OCI-LY1 (cell line): Measurements from ENCODE around the gene ANKRD33.

Experiments used
- H2AFZ ChIP-seq: fragments of 200-600 bp; sonication (generic), shearing (Covaris generic); 2 replicates; pipeline ENCODE4 v1.6.0; 2014; ENCODE audit warnings: antibody characterized with exemption, mild to moderate bottlenecking, low read length
- H3F3A ChIP-seq: fragments of 200-600 bp; sonication (generic), shearing (Covaris generic); 2 replicates; pipeline ENCODE4 v1.6.0; 2014; ENCODE audit warnings: mild to moderate bottlenecking, antibody characterized with exemption, low read length, moderate library complexity; ENCODE audit not compliant: insufficient read depth
- H3K27ac ChIP-seq: fragments of 200-600 bp; sonication (generic); 2 replicates; pipeline ENCODE4 v1.5.1; 2014; ENCODE audit warnings: low read length, mixed run types, mild to moderate bottlenecking, low read depth; ENCODE audit not compliant: poor library complexity, severe bottlenecking
- H3K27me3 ChIP-seq: fragments of 200-600 bp; sonication (generic); 2 replicates; pipeline ENCODE4 v1.6.0; 2014; ENCODE audit warnings: antibody characterized with exemption, mild to moderate bottlenecking, low read length, moderate library complexity; ENCODE audit not compliant: insufficient read depth
- H3K36me3 ChIP-seq: fragments of 200-600 bp; sonication (generic); 2 replicates; pipeline ENCODE4 v1.6.1; 2014; ENCODE audit warnings: mild to moderate bottlenecking, antibody characterized with exemption, low read length, moderate library complexity, mixed read lengths; ENCODE audit not compliant: insufficient read depth
- H3K4me1 ChIP-seq: fragments of 200-600 bp; sonication (generic); 2 replicates; pipeline ENCODE4 v1.5.1; 2014; ENCODE audit warnings: mild to moderate bottlenecking, low read length, moderate library complexity; ENCODE audit not compliant: insufficient read depth, severe bottlenecking
- H3K4me2 ChIP-seq: fragments of 200-600 bp; sonication (generic), shearing (Covaris generic); 2 replicates; pipeline ENCODE4 v1.6.1; 2014; ENCODE audit warnings: low read length
- H3K4me3 ChIP-seq: fragments of 200-600 bp; sonication (generic); 2 replicates; pipeline ENCODE4 v1.5.1; 2014; ENCODE audit warnings: low read length, low read depth, mild to moderate bottlenecking, mixed read lengths; ENCODE audit not compliant: poor library complexity, severe bottlenecking
- H3K79me2 ChIP-seq: fragments of 200-600 bp; shearing (Covaris generic); 2 replicates; pipeline ENCODE4 v1.6.1; 2016; ENCODE audit warnings: mixed run types, low read length, mixed read lengths; ENCODE audit not compliant: insufficient read depth
- H3K9ac ChIP-seq: fragments of 200-600 bp; sonication (generic), shearing (Covaris generic); 2 replicates; pipeline ENCODE4 v1.6.1; 2014; ENCODE audit warnings: mild to moderate bottlenecking, low read length, mixed read lengths
- H3K9me2 ChIP-seq: fragments of 200-600 bp; sonication (generic), shearing (Covaris generic); 2 replicates; pipeline ENCODE4 v1.6.1; 2014; ENCODE audit warnings: low read depth, mild to moderate bottlenecking, low read length, mixed read lengths
- H3K9me3 ChIP-seq: fragments of 200-600 bp; shearing (Covaris generic); 2 replicates; pipeline ENCODE4 v1.6.1; 2014; ENCODE audit warnings: low read length, mixed read lengths
- H4K20me1 ChIP-seq: fragments of 200-600 bp; sonication (generic), shearing (Covaris generic); 2 replicates; pipeline ENCODE4 v1.6.0; 2016; ENCODE audit warnings: mild to moderate bottlenecking, low read length; ENCODE audit not compliant: insufficient read depth
- EZH2 ChIP-seq: fragments of 200-600 bp; sonication (generic), shearing (Covaris generic); IDR thresholded peaks from 2 replicates; pipeline ENCODE4 v1.8.0; 2017; ENCODE audit warnings: borderline replicate concordance, mixed run types, mild to moderate bottlenecking, antibody characterized with exemption, low read length, moderate library complexity, mixed read lengths
- TF ChIP-seq, protein P1 (sequence below): fragments of 200-600 bp; sonication (generic), shearing (Covaris generic); IDR thresholded peaks from 2 replicates; pipeline ENCODE4 v1.5.1; 2017; ENCODE audit warnings: mild to moderate bottlenecking, antibody characterized with exemption, low read length, moderate library complexity, mixed read lengths

Gene ANKRD33

DNA sequence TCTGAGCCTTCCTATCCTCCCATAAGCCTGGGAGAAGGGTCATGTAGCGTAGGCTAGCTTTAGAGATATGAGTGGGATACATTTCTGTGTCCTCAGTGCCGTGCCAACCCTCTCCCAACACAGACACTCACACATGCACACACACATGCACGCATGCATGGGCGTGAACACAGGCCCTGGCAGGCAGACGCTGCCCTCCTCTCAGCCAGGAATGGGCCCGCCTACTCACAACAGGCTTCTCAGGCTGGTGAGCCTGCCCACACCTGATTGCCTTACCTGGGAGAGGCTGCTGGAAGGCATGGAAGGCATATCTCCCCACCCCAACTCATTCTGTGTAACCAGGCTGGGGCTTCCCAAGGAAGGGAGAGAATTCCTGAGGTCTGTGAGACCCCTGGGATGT lies 50.8 kb downstream of the ANKRD33 start:
- Histone ChIP-seq H4K20me1 (no peaks in the 10 kb centered on the region), H3K36me3 (no peaks in the 10 kb centered on the region), H3K9me2 (no peaks in the 10 kb centered on the region), H3K27me3 (no peaks in the 10 kb centered on the region; the same call in 1 of the 2 replicates), H3K4me2 (no peak overlapping the region), H3K9me3 (no peaks in the 10 kb centered on the region), H3K4me3 (no peak overlapping the region), H3K27ac (no peak overlapping the region), H3K4me1 (no peaks in the 10 kb centered on the region), H3K9ac (no peak overlapping the region), H3F3A (no peaks in the 10 kb centered on the region), H2AFZ (no peak overlapping the region), H3K79me2 (no peaks in the 10 kb centered on the region)
- TF ChIP-seq, protein P1, sequence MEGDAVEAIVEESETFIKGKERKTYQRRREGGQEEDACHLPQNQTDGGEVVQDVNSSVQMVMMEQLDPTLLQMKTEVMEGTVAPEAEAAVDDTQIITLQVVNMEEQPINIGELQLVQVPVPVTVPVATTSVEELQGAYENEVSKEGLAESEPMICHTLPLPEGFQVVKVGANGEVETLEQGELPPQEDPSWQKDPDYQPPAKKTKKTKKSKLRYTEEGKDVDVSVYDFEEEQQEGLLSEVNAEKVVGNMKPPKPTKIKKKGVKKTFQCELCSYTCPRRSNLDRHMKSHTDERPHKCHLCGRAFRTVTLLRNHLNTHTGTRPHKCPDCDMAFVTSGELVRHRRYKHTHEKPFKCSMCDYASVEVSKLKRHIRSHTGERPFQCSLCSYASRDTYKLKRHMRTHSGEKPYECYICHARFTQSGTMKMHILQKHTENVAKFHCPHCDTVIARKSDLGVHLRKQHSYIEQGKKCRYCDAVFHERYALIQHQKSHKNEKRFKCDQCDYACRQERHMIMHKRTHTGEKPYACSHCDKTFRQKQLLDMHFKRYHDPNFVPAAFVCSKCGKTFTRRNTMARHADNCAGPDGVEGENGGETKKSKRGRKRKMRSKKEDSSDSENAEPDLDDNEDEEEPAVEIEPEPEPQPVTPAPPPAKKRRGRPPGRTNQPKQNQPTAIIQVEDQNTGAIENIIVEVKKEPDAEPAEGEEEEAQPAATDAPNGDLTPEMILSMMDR = no peak
- TF ChIP-seq EZH2 = no peak

DNA sequence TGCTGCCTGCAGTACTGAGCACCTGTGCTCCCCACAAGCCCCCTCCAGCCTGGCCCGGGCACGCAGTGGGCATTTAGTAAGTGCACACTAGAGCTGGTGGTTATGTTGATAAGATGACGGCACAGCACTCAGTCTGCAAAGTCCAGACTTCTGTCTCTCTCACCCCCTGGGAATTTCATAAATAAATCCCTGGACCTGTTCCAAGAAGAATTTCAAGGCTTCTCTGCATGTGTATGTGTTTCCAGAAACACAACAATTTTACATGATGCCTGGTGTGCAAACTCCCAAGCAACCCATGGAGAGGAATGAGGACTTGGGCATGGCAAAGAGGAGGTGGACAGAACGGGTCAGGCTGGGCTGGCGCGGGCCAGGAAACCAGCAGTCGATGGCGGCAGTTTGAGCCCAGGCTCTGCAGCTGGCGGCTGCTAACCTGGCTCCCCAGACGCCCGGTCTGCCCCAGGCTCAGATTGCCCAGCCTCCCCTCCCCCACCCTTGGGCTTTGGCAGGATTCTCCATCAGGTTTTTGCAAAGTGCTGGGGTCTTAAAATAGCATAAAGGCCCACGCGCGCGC lies 53.2 kb downstream of the ANKRD33 start:
- no peak overlapping the region for H3K27ac ChIP-seq
- no peak overlapping the region for H3K4me2 ChIP-seq
- no peak overlapping the region for H2AFZ ChIP-seq
- no peaks in the 10 kb centered on the region for H3K79me2 ChIP-seq
- no peaks in the 10 kb centered on the region for H3K9me2 ChIP-seq
- H3K9ac ChIP-seq = no peak overlapping the region
- no peaks in the 10 kb centered on the region for H4K20me1 ChIP-seq
- H3F3A ChIP-seq = no peaks in the 10 kb centered on the region
- no peak for TF ChIP-seq EZH2
- TF ChIP-seq, protein P1 = no peak
- no peaks in the 10 kb centered on the region for H3K4me1 ChIP-seq
- peaks cover 5% of the 10 kb centered on the region for H3K9me3 ChIP-seq
- peaks cover 6% of the 10 kb centered on the region; the same call in 1 of the 2 replicates for H3K27me3 ChIP-seq
- H3K36me3 ChIP-seq = no peaks in the 10 kb centered on the region
- H3K4me3 ChIP-seq = no peak overlapping the region
